Measurements from ENCODE around the gene VAMP1. TPM values are rescaled to one million over a fixed set of nuclear protein-coding genes. Genes with fewer than 3 reads are reported as not detected.
A peak's percentile ranks its signal among the peaks of the same experiment; 100 is the strongest.

The VAMP1 gene
- total RNA-seq, 2 donors from 2014 or later, result 6.2 to 11.1 TPM

- DNase-seq (ENCODE audit: low spot score), result peak; percentile 56
- intact Hi-C loops (cut with DNase I), result no loop called here
Observed at GRCh38 chr12:6457220-6457945, 13.1 kb downstream of the VAMP1 start.

DNA sequence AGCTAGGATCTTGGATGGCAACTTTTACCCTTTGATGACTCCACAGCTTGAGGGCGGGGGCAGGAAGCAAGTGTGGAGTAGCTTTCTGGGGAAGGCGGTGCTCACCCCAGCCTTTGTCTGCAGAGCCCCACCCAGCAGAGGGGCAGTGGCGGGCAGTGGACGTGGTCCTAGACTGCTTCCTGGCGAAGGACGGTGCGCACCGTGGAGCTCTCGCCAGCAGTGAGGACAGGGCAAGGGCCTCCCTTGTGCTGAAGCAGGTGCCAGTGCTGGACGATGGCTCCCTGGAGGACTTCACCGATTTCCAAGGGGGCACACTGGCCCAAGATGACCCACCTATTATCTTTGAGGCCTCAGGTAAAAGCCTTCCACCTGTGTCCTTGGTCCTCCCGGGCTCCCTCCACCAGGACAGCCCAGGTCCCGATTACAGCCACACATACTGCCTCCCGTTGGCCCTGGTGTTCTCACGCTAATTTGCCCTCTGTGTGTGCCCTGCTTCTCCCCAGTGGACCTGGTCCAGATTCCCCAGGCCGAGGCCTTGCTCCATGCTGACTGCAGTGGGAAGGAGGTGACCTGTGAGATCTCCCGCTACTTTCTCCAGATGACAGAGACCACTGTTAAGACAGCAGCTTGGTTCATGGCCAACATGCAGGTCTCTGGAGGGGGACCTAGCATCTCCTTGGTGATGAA is 17.4 kb downstream of the VAMP1 start:
- DNase-seq (ENCODE audit: low spot score), result peak; percentile 83
- intact Hi-C loops (cut with DNase I), result no loop called here

DNA sequence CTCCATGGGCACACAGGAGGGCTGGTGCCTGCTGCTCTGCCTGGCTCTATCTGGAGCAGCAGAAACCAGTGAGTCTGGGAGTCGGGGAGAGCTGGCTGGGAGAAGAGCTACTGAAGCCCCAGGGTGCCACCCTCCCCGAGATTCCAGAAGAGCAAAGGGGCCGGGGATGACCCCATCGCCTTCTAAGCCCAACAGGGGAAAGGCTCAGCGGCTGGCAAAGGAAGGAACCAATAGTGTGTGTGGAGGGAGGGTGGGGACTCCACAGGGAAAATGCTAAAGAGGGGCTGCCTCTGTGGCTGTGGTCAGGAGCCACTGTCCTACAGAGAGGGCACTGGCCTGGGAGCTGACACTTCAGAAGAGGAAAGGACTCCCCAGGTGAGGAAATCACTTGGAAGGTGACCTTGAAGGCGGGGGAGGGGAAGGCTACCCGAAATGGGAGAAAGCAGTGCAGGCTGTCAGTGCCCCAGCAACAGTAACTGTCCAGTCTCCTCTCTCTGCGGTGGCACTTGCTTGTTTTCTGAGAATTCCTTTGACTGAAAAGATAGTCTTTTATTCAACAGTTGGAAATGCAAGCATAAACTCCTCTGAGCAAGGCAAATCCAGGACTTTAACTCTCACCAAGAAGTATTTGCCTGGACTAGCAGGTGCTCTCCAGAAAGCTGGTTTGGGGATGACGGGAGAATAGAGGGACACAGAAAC is 18.1 kb downstream of the VAMP1 start:
- DNase-seq (ENCODE audit: low spot score), result peak; percentile 63
- intact Hi-C loops (cut with DNase I), result no loop called here

GRCh38 chr12:6451348-6452244 is 18.9 kb downstream of the VAMP1 start, which contains the start of gene TAPBPL:
TSS of gene TAPBPL (plus strand) at chr12:6452042. CDS start at chr12:6452249, 207 bp downstream.
- intact Hi-C loops (cut with DNase I), result no loop called here
- peak; percentile 93 for DNase-seq (ENCODE audit: low spot score)

GRCh38 chr12:6450869-6451347 is 19.6 kb downstream of the VAMP1 start:
- no peak for DNase-seq (ENCODE audit: low spot score)
- intact Hi-C loops (cut with DNase I), result no loop called here

DNA sequence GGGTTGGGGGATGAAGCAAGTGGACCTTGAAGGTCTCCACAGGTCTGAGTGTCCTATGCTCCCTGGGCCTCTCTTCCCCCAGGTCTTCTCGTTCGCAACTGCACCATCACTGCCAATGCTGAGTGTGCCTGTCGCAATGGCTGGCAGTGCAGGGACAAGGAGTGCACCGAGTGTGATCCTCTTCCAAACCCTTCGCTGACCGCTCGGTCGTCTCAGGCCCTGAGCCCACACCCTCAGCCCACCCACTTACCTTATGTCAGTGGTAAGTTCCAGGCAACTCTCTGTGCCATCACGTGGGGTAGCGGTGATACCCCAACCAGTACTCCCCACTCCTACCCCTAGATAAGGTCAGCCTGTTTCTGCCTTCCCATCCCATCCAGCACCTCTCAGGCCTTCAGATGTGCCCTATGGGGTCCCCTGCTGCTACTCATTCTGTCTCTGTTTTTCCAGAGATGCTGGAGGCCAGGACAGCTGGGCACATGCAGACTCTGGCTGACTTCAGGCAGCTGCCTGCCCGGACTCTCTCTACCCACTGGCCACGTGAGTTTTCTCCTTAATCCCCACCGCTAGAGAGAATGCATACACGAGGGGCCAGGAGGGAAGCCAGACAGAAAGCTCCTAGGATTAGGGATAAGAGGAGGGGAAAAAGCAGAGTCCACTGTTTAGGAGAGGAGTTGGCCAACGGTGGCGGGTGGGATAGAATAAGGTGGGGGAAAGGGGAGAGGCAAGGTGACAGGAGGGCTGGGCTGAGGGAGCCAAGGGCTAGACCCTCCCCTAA is 20.2 kb downstream of the VAMP1 start:
- intact Hi-C loops (cut with DNase I), result no loop called here
- DNase-seq (ENCODE audit: low spot score), result peak; percentile 59

DNA sequence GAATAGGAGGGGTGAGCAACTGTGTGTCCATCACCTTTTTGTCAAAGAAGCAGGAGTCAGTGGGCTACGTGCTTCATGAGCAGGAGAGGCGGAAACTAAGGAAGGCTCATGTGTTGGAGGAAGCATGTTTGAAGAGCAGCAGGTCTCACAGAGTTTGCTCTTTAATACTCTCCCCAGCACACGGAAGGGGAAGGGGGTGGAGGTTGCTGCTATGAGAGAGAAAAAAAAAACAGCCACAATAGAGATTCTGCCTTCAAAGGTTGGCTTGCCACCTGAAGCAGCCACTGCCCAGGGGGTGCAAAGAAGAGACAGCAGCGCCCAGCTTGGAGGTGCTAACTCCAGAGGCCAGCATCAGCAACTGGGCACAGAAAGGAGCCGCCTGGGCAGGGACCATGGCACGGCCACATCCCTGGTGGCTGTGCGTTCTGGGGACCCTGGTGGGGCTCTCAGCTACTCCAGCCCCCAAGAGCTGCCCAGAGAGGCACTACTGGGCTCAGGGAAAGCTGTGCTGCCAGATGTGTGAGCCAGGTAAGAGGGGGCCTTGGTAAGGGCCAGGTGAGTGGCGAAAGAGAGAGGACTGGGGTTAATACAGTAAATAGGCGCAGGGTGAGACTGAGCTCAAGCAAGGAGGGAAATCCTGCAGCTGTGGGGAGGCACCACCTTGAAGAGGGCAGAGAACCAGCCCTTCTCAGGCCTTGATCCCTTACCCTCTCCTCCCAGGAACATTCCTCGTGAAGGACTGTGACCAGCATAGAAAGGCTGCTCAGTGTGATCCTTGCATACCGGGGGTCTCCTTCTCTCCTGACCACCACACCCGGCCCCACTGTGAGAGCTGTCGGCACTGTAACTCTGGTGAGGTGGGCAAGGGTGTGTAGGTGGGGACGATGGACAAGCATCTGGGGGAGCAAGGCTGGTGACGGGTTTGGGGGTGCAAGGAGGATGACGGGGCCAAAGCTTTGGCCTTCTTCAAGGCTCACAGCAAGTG is 25.5 kb downstream of the VAMP1 start, which contains the start of gene CD27:
CD27 (plus strand) TSS at position 252 of the 985 bp plus-strand sequence; CDS start at position 393, 141 bp downstream.
- intact Hi-C loops (cut with DNase I), result no loop called here
- peak; percentile 62 for DNase-seq (ENCODE audit: low spot score)

- DNase-seq (ENCODE audit: low spot score), result no peak
- intact Hi-C loops (cut with DNase I), result no loop called here
Observed at GRCh38 chr12:6444031-6444430, 26.4 kb downstream of the VAMP1 start.

GRCh38 chr12:6443361-6443983 is 27.0 kb downstream of the VAMP1 start:
- peak; percentile 30 for DNase-seq (ENCODE audit: low spot score)

GRCh38 chr12:6442836-6443235 is 27.6 kb downstream of the VAMP1 start:
- intact Hi-C loops (cut with DNase I), result no loop called here
- DNase-seq (ENCODE audit: low spot score), result no peak

More at GRCh38 chr12:6443361-6443983, 27.0 kb downstream of the VAMP1 start:
- intact Hi-C loops (cut with DNase I), result no loop called here

- no peak for DNase-seq (ENCODE audit: low spot score)
- intact Hi-C loops (cut with DNase I), result no loop called here
Observed at GRCh38 chr12:6440391-6440790, 30.1 kb downstream of the VAMP1 start.

- intact Hi-C loops (cut with DNase I), result no loop called here
Observed at GRCh38 chr12:6438345-6438744, 32.1 kb downstream of the VAMP1 start.

GRCh38 chr12:6437586-6437985 is 32.9 kb downstream of the VAMP1 start:
- peak; percentile 42 for DNase-seq (ENCODE audit: low spot score)
- intact Hi-C loops (cut with DNase I), result no loop called here

More at GRCh38 chr12:6438345-6438744, 32.1 kb downstream of the VAMP1 start:
- peak; percentile 59 for DNase-seq (ENCODE audit: low spot score)

DNA sequence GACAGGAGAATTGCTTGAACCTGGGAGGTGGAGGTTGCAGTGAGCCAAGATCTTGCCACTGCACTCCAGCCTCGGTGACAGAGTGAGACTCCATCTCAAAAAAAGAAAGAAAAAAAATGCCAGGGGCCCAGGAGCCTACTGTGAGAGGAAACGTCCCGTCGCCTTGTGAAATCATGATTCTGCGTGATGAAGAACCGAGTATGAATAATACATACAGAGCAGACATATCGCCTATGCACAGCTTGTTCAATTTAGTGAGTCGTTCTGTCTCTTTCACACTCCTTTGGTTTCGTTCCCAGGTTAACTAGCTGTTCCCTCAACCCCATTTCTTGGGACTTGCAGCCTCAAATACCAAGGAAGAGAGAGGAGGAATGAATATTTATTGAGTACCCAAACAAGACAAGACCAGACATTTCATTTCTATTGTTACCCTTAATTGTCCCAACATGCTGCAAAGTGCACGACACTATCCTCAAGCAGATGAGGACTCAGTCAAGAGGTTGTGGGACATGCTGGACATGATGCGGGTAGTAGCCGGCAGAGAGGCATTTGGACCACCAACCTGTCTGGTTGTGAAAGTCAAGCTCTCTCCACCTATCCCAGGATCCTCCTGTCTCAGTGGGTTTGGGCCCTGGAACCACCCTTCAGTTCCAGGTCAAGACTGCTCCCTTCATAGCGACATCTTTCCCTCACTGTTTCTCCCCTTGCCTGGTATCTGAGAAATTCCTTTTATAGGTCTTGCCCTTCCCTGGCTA is 34.3 kb downstream of the VAMP1 start:
- no peak for DNase-seq (ENCODE audit: low spot score)
- intact Hi-C loops (cut with DNase I), result no loop called here

GRCh38 chr12:6434205-6435140 is 36.0 kb downstream of the VAMP1 start:
- no peak for DNase-seq (ENCODE audit: low spot score)
- intact Hi-C loops (cut with DNase I), result no loop called here

All from posterior vena cava (tissue), 2 donors.